GM20000 (cell line): ENCODE measurements around the gene GARS1.

Source experiments
- DNase-seq: peaks from one replicate; pipeline ENCODE4 v3.0.0; 2012; ENCODE audit warnings: low spot score
- TF ChIP-seq, protein P1 (sequence below): IDR thresholded peaks from 2 replicates; pipeline ENCODE4 v1.5.1; 2012; ENCODE audit warnings: mild to moderate bottlenecking, control low read depth; ENCODE audit errors: extremely low read depth, missing control alignments

GARS1 gene

DNA sequence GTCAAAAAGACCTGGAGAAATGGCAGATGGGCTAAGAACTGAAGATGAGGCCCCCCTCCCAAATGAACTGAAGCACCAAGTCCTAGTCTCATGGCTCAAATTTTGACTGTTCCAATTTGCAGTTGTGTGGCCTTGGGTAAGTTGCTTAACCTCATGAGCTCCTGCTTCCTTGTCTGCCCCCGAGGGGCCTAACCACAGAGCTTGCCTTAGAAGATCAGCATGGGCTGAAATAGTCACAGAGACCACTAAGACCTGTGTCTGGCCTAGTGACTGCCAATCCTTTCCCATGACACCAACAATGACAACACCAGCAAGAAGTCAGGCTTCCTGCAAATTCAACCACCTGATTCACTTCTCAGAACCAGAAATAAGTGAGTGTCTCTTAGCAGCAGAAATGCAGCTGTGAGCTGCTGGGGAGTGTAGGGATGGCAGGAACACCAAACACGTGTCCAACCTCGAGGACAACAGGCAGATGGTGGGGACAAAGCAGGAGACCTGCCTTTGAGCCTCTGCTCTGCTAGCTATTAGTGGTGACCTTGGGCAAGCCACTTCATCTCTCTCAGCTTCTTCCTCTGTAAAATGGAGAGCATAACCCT lies 63.9 kb downstream of the GARS1 start:
- TF ChIP-seq, protein P1, sequence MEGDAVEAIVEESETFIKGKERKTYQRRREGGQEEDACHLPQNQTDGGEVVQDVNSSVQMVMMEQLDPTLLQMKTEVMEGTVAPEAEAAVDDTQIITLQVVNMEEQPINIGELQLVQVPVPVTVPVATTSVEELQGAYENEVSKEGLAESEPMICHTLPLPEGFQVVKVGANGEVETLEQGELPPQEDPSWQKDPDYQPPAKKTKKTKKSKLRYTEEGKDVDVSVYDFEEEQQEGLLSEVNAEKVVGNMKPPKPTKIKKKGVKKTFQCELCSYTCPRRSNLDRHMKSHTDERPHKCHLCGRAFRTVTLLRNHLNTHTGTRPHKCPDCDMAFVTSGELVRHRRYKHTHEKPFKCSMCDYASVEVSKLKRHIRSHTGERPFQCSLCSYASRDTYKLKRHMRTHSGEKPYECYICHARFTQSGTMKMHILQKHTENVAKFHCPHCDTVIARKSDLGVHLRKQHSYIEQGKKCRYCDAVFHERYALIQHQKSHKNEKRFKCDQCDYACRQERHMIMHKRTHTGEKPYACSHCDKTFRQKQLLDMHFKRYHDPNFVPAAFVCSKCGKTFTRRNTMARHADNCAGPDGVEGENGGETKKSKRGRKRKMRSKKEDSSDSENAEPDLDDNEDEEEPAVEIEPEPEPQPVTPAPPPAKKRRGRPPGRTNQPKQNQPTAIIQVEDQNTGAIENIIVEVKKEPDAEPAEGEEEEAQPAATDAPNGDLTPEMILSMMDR = no peak
- no peak for DNase-seq

DNA sequence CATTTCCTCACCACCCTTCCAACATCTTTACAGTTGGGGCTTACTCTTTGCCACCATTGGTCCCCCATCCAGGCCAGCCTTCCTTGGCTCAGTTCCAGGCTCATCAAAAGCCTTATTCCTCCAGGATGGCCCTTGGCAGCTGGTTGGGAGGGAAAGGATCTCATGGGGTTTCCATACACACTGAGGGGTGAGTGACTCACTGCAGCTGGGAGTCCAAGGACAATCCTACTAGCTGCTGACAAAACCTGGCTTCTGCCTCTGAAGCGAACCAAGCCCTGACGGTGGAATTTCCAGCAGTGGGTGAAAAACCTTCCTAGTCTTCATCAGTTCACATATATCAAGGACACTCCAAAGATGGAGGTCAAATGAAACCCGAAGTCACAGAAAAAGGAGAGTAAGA lies 64.6 kb downstream of the GARS1 start:
- DNase-seq = no peak
- TF ChIP-seq, protein P1 = no peak

DNA sequence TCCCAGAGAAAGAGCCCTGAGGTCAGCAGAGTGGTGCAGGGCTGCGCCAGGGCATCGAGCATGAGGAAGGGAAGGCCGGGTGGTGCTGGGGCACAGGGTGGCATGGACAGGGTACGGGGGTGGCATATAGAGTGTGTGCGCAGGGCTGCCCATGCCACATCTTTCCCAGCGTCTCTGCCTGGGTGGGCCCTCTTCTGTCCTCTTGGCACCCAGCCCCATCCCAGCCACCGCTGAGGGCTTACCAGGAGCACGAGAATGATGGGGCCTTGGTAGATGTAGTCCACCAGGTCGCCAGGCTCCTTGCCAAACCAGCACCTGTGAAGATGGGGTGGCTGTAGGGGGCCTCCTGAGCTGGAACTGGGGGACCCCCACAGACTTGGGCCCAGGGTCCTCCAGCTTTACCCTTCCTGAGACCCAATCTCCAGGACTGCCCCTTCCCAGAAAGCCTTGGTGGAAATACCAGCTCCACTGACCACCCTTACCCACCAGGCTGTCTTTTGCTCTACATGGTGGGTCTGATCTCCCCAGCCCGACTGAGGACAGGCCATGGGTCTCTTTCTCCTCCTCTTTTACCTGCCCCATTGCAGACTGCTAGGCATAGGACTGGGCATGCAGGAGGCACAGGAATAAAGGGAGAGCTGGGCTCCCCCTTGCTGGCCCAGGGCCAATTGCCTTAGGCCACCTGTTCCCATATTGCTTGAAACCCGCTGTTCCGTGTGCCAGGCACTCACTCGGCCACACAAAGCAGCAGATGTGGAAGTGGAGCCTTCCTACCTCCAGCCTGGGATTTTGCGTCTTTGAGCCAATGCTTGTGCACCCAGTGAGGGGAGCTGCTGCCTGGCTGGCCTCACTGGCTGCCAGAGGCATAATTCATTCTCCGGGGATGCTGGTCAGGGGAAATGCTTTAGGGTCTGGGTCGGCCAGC lies 65.9 kb downstream of the GARS1 start:
- no peak for DNase-seq
- TF ChIP-seq, protein P1 = no peak

DNA sequence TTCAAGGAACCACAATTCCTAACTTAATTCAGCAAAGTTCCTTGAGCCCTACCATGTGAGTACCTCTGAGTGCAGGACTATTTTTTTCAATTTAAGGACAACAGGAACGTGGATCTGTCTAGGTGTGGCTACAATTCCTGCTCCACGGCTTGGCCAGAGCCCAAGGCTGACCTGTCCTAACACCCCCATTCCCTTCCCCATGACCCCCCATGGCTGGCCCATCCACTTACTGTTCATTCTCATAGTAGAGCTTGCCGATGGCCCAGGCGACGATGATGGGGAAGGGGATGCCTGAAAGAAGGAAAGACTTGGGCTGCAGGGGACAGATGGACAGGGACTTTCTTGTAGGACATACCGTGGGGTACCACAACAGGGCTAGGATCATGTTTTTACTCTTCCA lies 67.2 kb downstream of the GARS1 start:
- TF ChIP-seq, protein P1 = no peak
- no peak for DNase-seq

DNA sequence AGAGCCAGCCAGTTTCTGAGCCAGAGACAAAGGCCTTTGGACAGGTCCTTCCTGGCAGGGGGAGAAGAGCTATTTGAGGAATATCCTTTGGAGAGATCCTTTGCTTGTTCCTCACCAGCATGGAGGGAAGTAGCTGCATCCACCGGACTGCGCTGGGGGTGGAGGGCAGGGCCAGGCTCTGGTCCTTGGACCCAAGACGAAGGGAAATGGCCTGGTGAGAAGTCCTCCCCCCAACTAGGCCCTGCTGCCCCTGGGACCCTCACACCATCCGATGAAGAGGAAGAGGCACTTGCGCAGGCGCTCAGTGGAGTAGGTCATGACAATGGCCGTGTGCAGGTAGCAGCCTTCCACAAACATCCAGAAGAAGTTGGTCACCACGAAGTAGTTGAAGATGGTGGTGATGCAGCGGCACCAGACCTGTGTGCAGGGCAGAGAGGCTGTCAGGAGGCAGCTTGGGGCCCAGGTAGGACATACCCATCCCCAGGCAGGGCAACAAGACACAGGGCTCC lies 67.8 kb downstream of the GARS1 start:
- no peak for DNase-seq
- TF ChIP-seq, protein P1 = no peak

DNA sequence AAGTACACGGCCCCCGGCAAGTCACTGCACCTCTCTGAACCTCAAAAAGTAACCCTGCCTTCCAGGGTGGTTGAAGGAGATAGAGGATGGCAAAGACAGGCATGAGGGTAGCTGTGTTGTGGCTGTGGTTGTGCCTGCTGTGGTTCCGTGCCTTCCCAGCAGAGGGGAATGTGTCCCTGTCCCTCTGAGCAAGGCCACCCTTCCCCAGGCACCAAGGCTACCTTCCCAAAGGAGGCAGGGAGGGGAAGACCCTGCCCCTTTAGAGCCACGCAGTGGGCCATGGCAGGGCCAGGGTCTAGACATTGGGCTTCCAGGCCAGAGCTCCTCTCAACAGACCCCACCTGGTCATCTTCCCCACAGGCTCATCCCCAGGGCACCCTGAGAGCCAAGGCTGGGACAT lies 68.7 kb downstream of the GARS1 start:
- no peak for DNase-seq
- TF ChIP-seq, protein P1 = no peak

DNA sequence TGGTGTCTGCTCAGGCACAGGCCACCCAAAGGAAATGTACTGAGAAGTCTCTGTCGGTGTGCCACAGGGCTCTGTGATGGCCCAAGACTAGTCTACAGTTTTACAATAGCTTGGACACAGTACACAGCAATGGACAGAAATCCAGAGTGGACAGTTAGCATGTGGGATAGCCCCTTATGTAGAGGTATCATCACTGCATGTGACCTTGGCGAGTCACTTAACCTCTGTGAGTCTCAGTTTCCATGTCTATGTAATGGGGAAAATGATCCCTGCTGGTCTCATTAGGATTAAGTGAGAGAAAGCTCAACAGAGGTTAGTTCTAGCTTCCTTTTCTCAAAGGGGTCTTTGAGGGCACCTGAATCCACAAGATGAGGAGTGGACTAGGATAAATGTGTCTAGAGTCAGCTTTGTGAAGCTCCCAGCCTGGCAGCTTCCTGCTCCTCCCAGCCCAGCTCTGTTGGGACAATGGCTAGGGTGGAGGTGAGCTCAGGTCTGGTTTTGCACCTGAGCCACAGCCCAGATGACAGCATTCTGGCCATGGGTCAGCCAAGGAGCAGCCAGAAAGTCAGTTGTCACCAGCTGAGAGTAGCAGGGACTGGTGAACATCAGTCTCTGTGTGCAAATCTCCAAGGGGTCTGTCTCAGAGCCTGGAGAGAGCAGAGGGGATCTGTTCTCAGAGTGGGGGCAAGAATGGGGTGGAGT lies 69.7 kb downstream of the GARS1 start:
- DNase-seq = no peak
- TF ChIP-seq, protein P1 = no peak
